T-cell (primary cell): ENCODE data around the gene TAC3. TPM values are rescaled to one million over a fixed set of nuclear protein-coding genes. Genes with fewer than 3 reads are reported as not detected.
"Not testable (repeated sequence)": the region's sequence is repeated elsewhere in the genome, so short reads cannot be mapped to it uniquely, and the experiment has no call there.

Experiments used
- ATAC-seq, 4 experiments: fragments of 200-7000 bp in 3 of 4; fragments of 150-1000 bp in 1 of 4; cut with Tn5 transposase; replicated peaks in 1 of 4; 1 replicate in 3 of 4; 2 replicates in 1 of 4; pipeline ENCODE4 v1.10.0; 2021; ENCODE audit warnings: moderate library complexity in 3 of 4, mild to moderate bottlenecking in 2 of 4, moderate number of reproducible peaks in 1 of 4
- CTCF ChIA-PET, 2 donors: fragments of 300-600 bp; sonication (Branson Sonifier 250); formaldehyde crosslinking; loops; one replicate each; lab custom pipeline; 2022; ENCODE audit warnings: antibody characterized with exemption in 2 of 2; lab: Charles Lee
- POLR2A ChIA-PET, 2 donors: fragments of 300-600 bp; sonication (Branson Sonifier 250); formaldehyde crosslinking; loops; one replicate each; lab custom pipeline; 2022; ENCODE audit warnings: antibody characterized with exemption in 2 of 2; lab: Charles Lee
- DNase-seq, 35 experiments: peaks; one replicate each; pipeline versions ENCODE4 v3.0.0 to v3.0.0-alpha.2; 2013 to 2023
- H3K27ac ChIP-seq: one replicate; pipeline ENCODE4 v1.5.1; 2013; ENCODE audit warnings: low read length
- H3K27me3 ChIP-seq, 2 experiments: replicated peaks in 1 of 2; 1 replicate in 1 of 2; 2 replicates in 1 of 2; pipeline versions ENCODE4 v1.6.1 to v1.7.0; 2013; ENCODE audit warnings: low read length in 1 of 2, mixed read lengths in 1 of 2; ENCODE audit not compliant: control insufficient read depth in 2 of 2, insufficient read depth in 2 of 2; ENCODE audit errors: extremely low read depth in 1 of 2
- H3K36me3 ChIP-seq, 2 donors: 1 replicate in 1 of 2; 2 replicates in 1 of 2; pipeline versions ENCODE4 v1.6.1 to v1.7.0; 2013; ENCODE audit warnings: low read length in 1 of 2; ENCODE audit not compliant: control insufficient read depth in 2 of 2, insufficient read depth in 1 of 2; ENCODE audit errors: extremely low read depth in 1 of 2
- H3K4me1 ChIP-seq, 2 experiments: 1 replicate in 1 of 2; 2 replicates in 1 of 2; pipeline versions ENCODE4 v1.6.1 to v1.7.0; 2013; ENCODE audit warnings: low read length in 2 of 2, mixed read lengths in 1 of 2; ENCODE audit not compliant: insufficient read depth in 2 of 2, control insufficient read depth in 1 of 2; ENCODE audit errors: extremely low read depth in 1 of 2
- H3K4me3 ChIP-seq, 2 donors: 1 replicate in 1 of 2; 2 replicates in 1 of 2; pipeline versions ENCODE4 v1.5.1 to v1.7.0; 2013; ENCODE audit warnings: mild to moderate bottlenecking in 2 of 2, low read length in 1 of 2, moderate library complexity in 1 of 2; ENCODE audit not compliant: control insufficient read depth in 1 of 2; ENCODE audit errors: extremely low read depth in 1 of 2
- H3K9me3 ChIP-seq: 2 replicates; pipeline ENCODE4 v1.7.0; 2013
- H3K27ac Mint-ChIP-seq, 2 donors: one replicate each; pipeline ENCODE4 v1.8.0; 2020 to 2021; ENCODE audit warnings: mild to moderate bottlenecking in 2 of 2, mixed read lengths in 2 of 2
- H3K27me3 Mint-ChIP-seq, 2 donors: one replicate each; pipeline ENCODE4 v1.8.0; 2021 to 2022; ENCODE audit warnings: mixed read lengths in 2 of 2
- H3K36me3 Mint-ChIP-seq: one replicate; pipeline ENCODE4 v1.8.0; 2021; ENCODE audit warnings: mixed read lengths
- H3K4me1 Mint-ChIP-seq, 3 donors: one replicate each; pipeline ENCODE4 v1.8.0; 2020 to 2022; ENCODE audit warnings: mixed read lengths in 3 of 3, mild to moderate bottlenecking in 1 of 3
- H3K4me3 Mint-ChIP-seq, 3 donors: one replicate each; pipeline ENCODE4 v1.8.0; 2020 to 2022; ENCODE audit warnings: mild to moderate bottlenecking in 3 of 3, mixed read lengths in 3 of 3, moderate library complexity in 3 of 3
- H3K9me3 Mint-ChIP-seq, 3 donors: one replicate each; pipeline ENCODE4 v1.8.0; 2020 to 2022; ENCODE audit warnings: mixed read lengths in 3 of 3
- WGBS: methylation state at CpG from one replicate; pipeline ENCODE4 v1.1.5; 2013; ENCODE audit warnings: missing lambda C conversion rate; ENCODE audit not compliant: insufficient coverage; 5-methylcytosine and 5-hydroxymethylcytosine counted together
- total RNA-seq, 35 experiments: library from RNA in 6 of 35; stranded (reverse) in 6 of 35; fragments of 120-200 nt in 1 of 35; gene quantifications; one replicate each; pipeline versions ENCODE4 v1.2.1 to v1.2.4 and lab custom pipeline; 2013 to 2026

The TAC3 gene
- total RNA-seq, 5 donors from 2014 or later (not counting 1 experiment from before 2014, with no cell fraction given): 0.55 to 0.63 TPM; not detected in 3

- Histone ChIP-seq H3K9me3 (no peaks in the 10 kb centered on the region), H3K27me3 (peaks cover 0 to 10% of the 10 kb centered on the region in 2 experiments), H3K27ac (peak overlapping the region; percentile 28), H3K36me3 (no peaks in the 10 kb centered on the region), H3K4me1 (peaks cover 13 to 21% of the 10 kb centered on the region in 2 experiments), H3K4me3 (peak overlapping the region in 1 of 2 donors; percentile 19)
- Mint-ChIP-seq H3K4me3 (peak overlapping the region in 2 of 3 donors; percentile 28 to 67), H3K4me1 (peaks cover 22 to 41% (median 24%) of the 10 kb centered on the region in 3 donors), H3K9me3 (no peaks in the 10 kb centered on the region), H3K27ac (peak overlapping the region; percentile 86 to 90), H3K27me3 (peaks cover 0 to 3% of the 10 kb centered on the region in 2 donors), H3K36me3 (no peaks in the 10 kb centered on the region)
- WGBS: 89% methylated on average over 4 of the region's 9 CpGs
- CTCF ChIA-PET: interaction anchor here in 1 of 2 donors (1.0 to 1.1 kb wide), 2 partner anchors 13 to 49 kb away, joined by 3 read pairs; no protein-coding TSS in a partner anchor
- POLR2A ChIA-PET: no interaction called here
- peak in 3 of 4 experiments; percentile 39 to 68 (median 61) for ATAC-seq
- no peak for DNase-seq
Observed at GRCh38 chr12:57019983-57020719, 3.8 kb upstream of the TAC3 start.

GRCh38 chr12:57018906-57019305, 2.6 kb upstream of the TAC3 start:
- ATAC-seq (no peak), DNase-seq (no peak)
- peaks cover 22 to 51% (median 26%) of the 10 kb centered on the region in 3 donors for H3K4me1 Mint-ChIP-seq
- no peaks in the 10 kb centered on the region for H3K36me3 Mint-ChIP-seq
- POLR2A ChIA-PET: no interaction called here
- no CpG with 5 or more reads among the region's 1 CpG for WGBS
- peaks cover 0 to 10% of the 10 kb centered on the region in 2 experiments for H3K27me3 ChIP-seq
- no peaks in the 10 kb centered on the region for H3K9me3 ChIP-seq
- peaks cover 13 to 21% of the 10 kb centered on the region in 2 experiments for H3K4me1 ChIP-seq
- CTCF ChIA-PET: interaction anchor here (0.7 to 1.0 kb wide), 2 partner anchors 17 to 43 kb away, joined by 3 read pairs; no protein-coding TSS in a partner anchor
- H3K27ac ChIP-seq: no peak overlapping the region
- peaks cover 0 to 12% of the 10 kb centered on the region in 2 donors for H3K27me3 Mint-ChIP-seq
- H3K4me3 Mint-ChIP-seq: no peak overlapping the region
- no peak overlapping the region for H3K4me3 ChIP-seq
- H3K36me3 ChIP-seq: no peaks in the 10 kb centered on the region
- H3K9me3 Mint-ChIP-seq: no peaks in the 10 kb centered on the region
- peak overlapping the region in 1 of 2 donors; percentile 11 for H3K27ac Mint-ChIP-seq

GRCh38 chr12:57018353-57018752, 2.0 kb upstream of the TAC3 start:
- Mint-ChIP-seq H3K4me1 (peaks cover 22 to 50% (median 30%) of the 10 kb centered on the region in 3 donors), H3K27me3 (peaks cover 0 to 14% of the 10 kb centered on the region in 2 donors)
- H3K9me3 ChIP-seq, H3K36me3 ChIP-seq, H3K9me3 Mint-ChIP-seq, H3K27ac ChIP-seq, H3K36me3 Mint-ChIP-seq, ATAC-seq, DNase-seq, H3K27ac Mint-ChIP-seq, H3K4me3 ChIP-seq, H3K4me3 Mint-ChIP-seq: not testable (repeated sequence)
- 90% methylated on average over 2 of the region's 5 CpGs for WGBS
- H3K4me1 ChIP-seq: peaks cover 13 to 21% of the 10 kb centered on the region in 2 experiments
- ChIA-PET POLR2A (interaction anchor here in 1 of 2 donors (0.6 kb wide), 2 partner anchors 117 to 149 kb away, joined by 4 to 7 read pairs; no protein-coding TSS in a partner anchor), CTCF (interaction anchor here (0.6 to 1.0 kb wide), 7 partner anchors 17 to 733 kb away, joined by 3 to 8 read pairs (median 4); no protein-coding TSS in a partner anchor)
- H3K27me3 ChIP-seq: peaks cover 0 to 15% of the 10 kb centered on the region in 2 experiments

- no peak overlapping the region for H3K4me3 ChIP-seq
- H3K36me3 ChIP-seq: no peaks in the 10 kb centered on the region
- ChIA-PET POLR2A (no interaction called here), CTCF (interaction anchor here in 1 of 2 donors (2.3 kb wide), 1 partner anchor 50 kb away, joined by 10 read pairs; no protein-coding TSS in a partner anchor)
- peaks cover 0 to 14% of the 10 kb centered on the region in 2 donors for H3K27me3 Mint-ChIP-seq
- no peaks in the 10 kb centered on the region for H3K9me3 Mint-ChIP-seq
- no peak for ATAC-seq
- 100% methylated on average over 1 of the region's 7 CpGs for WGBS
- no peaks in the 10 kb centered on the region for H3K36me3 Mint-ChIP-seq
- peak overlapping the region in 1 of 3 donors; percentile 2 for H3K4me3 Mint-ChIP-seq
- peaks cover 24 to 68% (median 43%) of the 10 kb centered on the region in 3 donors for H3K4me1 Mint-ChIP-seq
- H3K27me3 ChIP-seq: peaks cover 0 to 20% of the 10 kb centered on the region in 2 experiments
- no peak for DNase-seq
- no peaks in the 10 kb centered on the region for H3K9me3 ChIP-seq
- H3K4me1 ChIP-seq: peaks cover 15 to 17% of the 10 kb centered on the region in 2 experiments
- no peak overlapping the region for H3K27ac ChIP-seq
- H3K27ac Mint-ChIP-seq: peak overlapping the region in 1 of 2 donors; percentile 40
Observed at GRCh38 chr12:57012600-57013465, 3.5 kb downstream of the TAC3 start.

- POLR2A ChIA-PET: no interaction called here
- DNase-seq: peak in 1 of 35 experiments; percentile 41
- CTCF ChIA-PET: interaction anchor here (0.8 to 2.3 kb wide), 6 partner anchors 10 to 243 kb away, joined by 3 to 10 read pairs (median 4); no protein-coding TSS in a partner anchor
- H3K27ac ChIP-seq: peak overlapping the region; percentile 47
- peaks cover 35 to 79% (median 54%) of the 10 kb centered on the region in 3 donors for H3K4me1 Mint-ChIP-seq
- H3K27me3 ChIP-seq: peaks cover 0 to 20% of the 10 kb centered on the region in 2 experiments
- H3K9me3 ChIP-seq: no peaks in the 10 kb centered on the region
- H3K9me3 Mint-ChIP-seq: no peaks in the 10 kb centered on the region
- ATAC-seq: peak; percentile 57 to 74 (median 60)
- H3K4me3 ChIP-seq: no peak overlapping the region
- peaks cover 25 to 27% of the 10 kb centered on the region in 2 experiments for H3K4me1 ChIP-seq
- H3K27me3 Mint-ChIP-seq: peaks cover 0 to 14% of the 10 kb centered on the region in 2 donors
- peak overlapping the region; percentile 45 to 67 (median 56) for H3K4me3 Mint-ChIP-seq
- H3K36me3 Mint-ChIP-seq: no peaks in the 10 kb centered on the region
- no peaks in the 10 kb centered on the region for H3K36me3 ChIP-seq
- WGBS: 58% methylated on average over 7 of the region's 12 CpGs
- peak overlapping the region; percentile 87 to 90 for H3K27ac Mint-ChIP-seq
Observed at GRCh38 chr12:57011438-57012424, 4.6 kb downstream of the TAC3 start.
